Endothelial cell of umbilical vein (primary cell): ENCODE data around the gene SELP. TPM values are rescaled to one million over a fixed set of nuclear protein-coding genes. Genes with fewer than 3 reads are reported as not detected.

Experiments
- Bru-seq: library from RNA; stranded (reverse); fragments of 400-500 nt; gene quantifications from one replicate; lab custom pipeline; 2021; lab: Mats Ljungman, UMichigan
- BruChase-seq, 2 experiments: library from RNA; stranded (reverse); fragments of 400-500 nt; gene quantifications; one replicate each; lab custom pipeline; 2021; lab: Mats Ljungman, UMichigan
- BruUV-seq: library from RNA; stranded (reverse); fragments of 400-500 nt; replicated peaks from 2 replicates; lab custom pipeline; 2021; lab: Mats Ljungman, UMichigan
- CTCF ChIA-PET: fragments of 300-600, 350-600 bp; sonication (Branson Sonifier 250); formaldehyde crosslinking; loops from one replicate; lab custom pipeline; 2021; ENCODE audit warnings: antibody characterized with exemption, inconsistent platforms; lab: Charles Lee
- POLR2A ChIA-PET: fragments of 300-600, 350-600 bp; sonication (Branson Sonifier 250); formaldehyde crosslinking; loops from one replicate; lab custom pipeline; 2021; ENCODE audit warnings: antibody characterized with exemption, inconsistent platforms; lab: Charles Lee
- DNase-seq: peaks from one replicate; pipeline ENCODE4 v3.0.0-alpha.2; 2011; ENCODE audit warnings: low read depth, low spot score
- FAIRE-seq: peaks from 2 replicates; lab custom pipeline; 2011; peaks lifted over from hg19 to GRCh38; lab: Jason Lieb, UNC
- H2AFZ ChIP-seq: 2 replicates; pipeline ENCODE4 v1.6.0; 2012; ENCODE audit warnings: low read depth, low read length, control low read depth, inconsistent platforms
- H3K27ac ChIP-seq: 2 replicates; pipeline ENCODE4 v1.5.1; 2011; ENCODE audit warnings: low read depth, mild to moderate bottlenecking, control low read depth, low read length, moderate library complexity; ENCODE audit not compliant: insufficient read depth
- H3K27me3 ChIP-seq, 2 experiments: 2 replicates each; pipeline versions ENCODE4 v1.6.0 to v1.6.1; 2011; ENCODE audit warnings: low read length in 2 of 2, mixed read lengths in 1 of 2; ENCODE audit not compliant: control insufficient read depth in 2 of 2, insufficient read depth in 2 of 2
- H3K36me3 ChIP-seq, 2 experiments: 2 replicates in 1 of 2; 3 replicates in 1 of 2; pipeline ENCODE4 v1.5.1; 2011; ENCODE audit warnings: low read length in 2 of 2, mild to moderate bottlenecking in 1 of 2, moderate library complexity in 1 of 2; ENCODE audit not compliant: control insufficient read depth in 2 of 2, insufficient read depth in 2 of 2; ENCODE audit errors: extremely low read depth in 1 of 2
- H3K4me1 ChIP-seq: 3 replicates; pipeline ENCODE4 v1.5.1; 2011; ENCODE audit warnings: mild to moderate bottlenecking, low read length; ENCODE audit not compliant: control insufficient read depth, insufficient read depth; ENCODE audit errors: extremely low read depth
- H3K4me2 ChIP-seq: 2 replicates; pipeline ENCODE4 v1.6.1; 2011; ENCODE audit warnings: low read length, control low read depth, mixed read lengths; ENCODE audit not compliant: insufficient read depth
- H3K4me3 ChIP-seq, 3 experiments: fragments of 200-600 bp in 1 of 3; sonication (generic), shearing (Covaris generic) in 1 of 3; replicated peaks in 1 of 3; 2 replicates each; pipeline ENCODE4 v1.5.1; 2011 to 2016; ENCODE audit warnings: control low read depth in 3 of 3, low read length in 3 of 3, mild to moderate bottlenecking in 2 of 3, inconsistent platforms in 1 of 3, low read depth in 1 of 3, moderate library complexity in 1 of 3; ENCODE audit not compliant: insufficient read depth in 1 of 3
- H3K79me2 ChIP-seq: 2 replicates; pipeline ENCODE4 v1.6.0; 2012; ENCODE audit warnings: low read length, inconsistent platforms; ENCODE audit not compliant: control insufficient read depth, insufficient read depth
- H3K9ac ChIP-seq: replicated peaks from 2 replicates; pipeline ENCODE3; 2011; ENCODE audit warnings: low read length, control low read depth; ENCODE audit not compliant: insufficient read depth; ENCODE audit errors: extremely low read depth
- H3K9me1 ChIP-seq: replicated peaks from 3 replicates; pipeline ENCODE4 v1.6.0; 2011; ENCODE audit warnings: mild to moderate bottlenecking, low read length; ENCODE audit not compliant: control insufficient read depth, insufficient read depth; ENCODE audit errors: extremely low read depth
- H3K9me3 ChIP-seq: replicated peaks from 2 replicates; pipeline ENCODE4 v1.5.1; 2012; ENCODE audit warnings: low read length, inconsistent platforms; ENCODE audit not compliant: control insufficient read depth, insufficient read depth
- H4K20me1 ChIP-seq: replicated peaks from 2 replicates; pipeline ENCODE3; 2011; ENCODE audit warnings: mild to moderate bottlenecking, low read length; ENCODE audit not compliant: control insufficient read depth, insufficient read depth; ENCODE audit errors: extremely low read depth
- CTCF ChIP-seq, 2 donors: IDR thresholded peaks; 1 replicate in 1 of 2; 2 replicates in 1 of 2; pipeline ENCODE4 v1.5.1; 2011; ENCODE audit warnings: low read length in 2 of 2, mild to moderate bottlenecking in 2 of 2, moderate library complexity in 2 of 2, control low read depth in 1 of 2, inconsistent platforms in 1 of 2, low read depth in 1 of 2; ENCODE audit not compliant: insufficient read depth in 1 of 2; ENCODE audit errors: extremely low read depth in 1 of 2
- EZH2 ChIP-seq: IDR thresholded peaks from 2 replicates; pipeline ENCODE4 v1.6.1; 2012; ENCODE audit warnings: borderline replicate concordance, low read depth, mild to moderate bottlenecking, moderate library complexity, low read length, inconsistent platforms; ENCODE audit not compliant: severe bottlenecking
- FOS ChIP-seq: IDR thresholded peaks from 2 replicates; pipeline ENCODE4 v1.6.1; 2011; ENCODE audit warnings: mild to moderate bottlenecking, low read length, moderate library complexity, borderline replicate concordance; ENCODE audit not compliant: insufficient read depth
- GATA2 ChIP-seq: IDR thresholded peaks from 2 replicates; pipeline ENCODE4 v1.7.0; 2011; ENCODE audit warnings: low read depth, mild to moderate bottlenecking, moderate library complexity, mixed read lengths, low read length; ENCODE audit not compliant: insufficient read length, insufficient read depth
- JUN ChIP-seq: IDR thresholded peaks from 2 replicates; pipeline ENCODE4 v1.6.1; 2011; ENCODE audit warnings: borderline replicate concordance, low read depth; ENCODE audit not compliant: insufficient read length, insufficient read depth
- MAX ChIP-seq: IDR thresholded peaks from 2 replicates; pipeline ENCODE4 v1.6.1; 2011; ENCODE audit not compliant: insufficient read depth, insufficient read length
- MYC ChIP-seq: IDR thresholded peaks from one replicate; pipeline ENCODE4 v1.6.1; 2011; ENCODE audit warnings: mild to moderate bottlenecking, low read depth, low read length
- POLR2A ChIP-seq: IDR thresholded peaks from 2 replicates; pipeline ENCODE4 v1.6.1; 2012; ENCODE audit warnings: low read depth, mild to moderate bottlenecking, control low read depth, low read length
- POLR2AphosphoS5 ChIP-seq: IDR thresholded peaks from 2 replicates; pipeline ENCODE4 v1.6.1; 2012; ENCODE audit warnings: low read depth, mild to moderate bottlenecking, control low read depth, low read length, moderate library complexity; ENCODE audit not compliant: insufficient read depth
- dilution Hi-C: fragments of 300-500 bp; cut with MboI; formaldehyde crosslinking; loops from one replicate; pipeline ENCODE4 v1.15.0; 2019; ENCODE audit warnings: low sequenced_read_pairs; ENCODE audit not compliant: extremely low pct_ligation_motif_present
- intact Hi-C: fragments of 100-400 bp; cut with micrococcal nuclease; formaldehyde crosslinking; loops from one replicate; pipeline ENCODE4 v1.10.0; 2022
- long read RNA-seq: library from polyadenylated mRNA; stranded (forward); transcript quantifications from one replicate; pipeline ENCODE4 v2.0.0, GENCODE V29; 2021
- polyA minus RNA-seq, 3 experiments: library from RNA; depleted of rRNA, polyadenylated mRNA; stranded (reverse); fragments of >200 nt; gene quantifications; 1 replicate in 1 of 3; 2 replicates in 2 of 3; pipeline ENCODE4 v1.2.3, GENCODE V29; 2011
- polyA plus RNA-seq, 4 experiments: library from polyadenylated mRNA; depleted of rRNA in 3 of 4; stranded (reverse) in 3 of 4; unstranded in 1 of 4; fragments of >200 nt; gene quantifications; 2 replicates each; pipeline versions ENCODE4 v1.2.1 to v1.2.3, GENCODE V29; 2011 to 2012; ENCODE audit warnings: missing spikeins in 1 of 4
- total RNA-seq: library from RNA; stranded (reverse); gene quantifications from 2 replicates; pipeline ENCODE4 v1.2.3, GENCODE V29; 2021

Gene SELP
- total RNA-seq (0.48 and 1.3 TPM in 2 replicates), polyA plus RNA-seq (1.6 and 1.9 TPM in 2 replicates), polyA minus RNA-seq (1.1 and 1.8 TPM in 2 replicates), Bru-seq, nascent RNA (percentile 22 among the genes with signal in this experiment), BruChase-seq, experiment 1, labeled RNA remaining after a 6-hour chase (percentile 10 among the genes with signal in this experiment), BruChase-seq, experiment 2, labeled RNA remaining after a 2-hour chase (percentile 8 among the genes with signal in this experiment)
- polyA plus RNA-seq (2011; cell fraction: cytosol; rRNA removed), result 1.2 TPM in 2 replicates
- 1.8 and 2.0 TPM in 2 replicates for polyA plus RNA-seq (2011; cell fraction: nucleus; rRNA removed)
- polyA plus RNA-seq (2012), result 3.4 and 4.0 TPM in 2 replicates
- polyA minus RNA-seq (2011; cell fraction: cytosol; rRNA and poly(A)+ RNA removed), result not detected
- polyA minus RNA-seq (2011; cell fraction: nucleus; rRNA and poly(A)+ RNA removed), result 1.1 and 1.4 TPM in 2 replicates
- long read RNA-seq, partial matches to known transcripts, result 0 of 1 reads
- long read RNA-seq, other reads (novel, unspliced or antisense), result 1 of 1 reads

GRCh38 chr1:169630006-169630405 is at the start of gene SELP:
TSS of gene SELP (minus strand) at chr1:169630124. CDS start at chr1:169630074, 50 bp downstream.
- H4K20me1 ChIP-seq, result no peaks in the 10 kb centered on the region
- no peak within 1 kb of the TSS for H3K4me2 ChIP-seq
- H3K9me3 ChIP-seq, result peaks cover 2% of the 10 kb centered on the region
- no peaks in the 10 kb centered on the region for H3K79me2 ChIP-seq
- H3K4me3 ChIP-seq, result no peak within 1 kb of the TSS
- H3K36me3 ChIP-seq, result no peaks in the 10 kb centered on the region
- FAIRE-seq (peak; percentile 69), DNase-seq (peak; percentile 70)
- intact Hi-C loops, result loop anchor here (1.0 kb wide), 1 partner anchor 12 kb away; no protein-coding TSS in a partner anchor
- no peak within 1 kb of the TSS for H3K9ac ChIP-seq
- dilution Hi-C loops, result no loop called here
- no peak within 1 kb of the TSS for H3K27ac ChIP-seq
- H3K27me3 ChIP-seq, result no peaks in the 10 kb centered on the region
- peak within 1 kb of the TSS; percentile 12 for H2AFZ ChIP-seq
- TF ChIP-seq EZH2 (no peak), FOS (no peak), MYC (no peak)
- H3K9me1 ChIP-seq, result no peaks in the 10 kb centered on the region
- H3K4me1 ChIP-seq, result peaks cover 9% of the 10 kb centered on the region
- CTCF ChIA-PET, result interaction anchor here (1.5 to 2.9 kb wide), 3 partner anchors 20 to 82 kb away, joined by 3 to 10 read pairs (median 9); no protein-coding TSS in a partner anchor
- POLR2A ChIA-PET, result no interaction called here
- BruUV-seq, result no TSS peak

- POLR2A ChIA-PET, result no interaction called here
- Histone ChIP-seq H3K4me1 (peaks cover 20% of the 10 kb centered on the region), H3K4me2 (no peak overlapping the region), H3K9me3 (no peaks in the 10 kb centered on the region), H4K20me1 (no peaks in the 10 kb centered on the region), H2AFZ (no peak overlapping the region), H3K27ac (no peak overlapping the region), H3K27me3 (no peaks in the 10 kb centered on the region), H3K9ac (no peak overlapping the region), H3K36me3 (no peaks in the 10 kb centered on the region), H3K9me1 (no peaks in the 10 kb centered on the region), H3K79me2 (no peaks in the 10 kb centered on the region), H3K4me3 (no peak overlapping the region)
- CTCF ChIA-PET, result interaction anchor here (3.4 kb wide), 1 partner anchor 32 kb away, joined by 11 read pairs; no protein-coding TSS in a partner anchor
- TF ChIP-seq CTCF (IDR thresholded peaks at IDR 0.05; ENCODE audit: extremely low read depth in 1 of 2, insufficient read depth in 1 of 2, low read depth in 1 of 2, low read length in 2 of 2) (no peak), EZH2 (no peak), POLR2AphosphoS5 (no peak), JUN (no peak), FOS (no peak), GATA2 (no peak), MAX (no peak), MYC (no peak), POLR2A (no peak)
- intact Hi-C loops (no loop called here), dilution Hi-C loops (no loop called here)
- DNase-seq (no peak), FAIRE-seq (no peak)
- no TSS peak for BruUV-seq
These were observed 49.8 kb upstream of the SELP start for GRCh38 chr1:169679692-169680091.
